Measurements from ENCODE around the gene CGB2. TPM values are rescaled to one million over a fixed set of nuclear protein-coding genes. Genes with fewer than 3 reads are reported as not detected.

CGB2 gene
- total and polyA plus RNA-seq, 9 of the 15 experiments (the other 6 are each of a cell fraction or from before 2014, with no cell fraction given): 0.22 TPM; not detected in 8

GRCh38 chr19:49058562-49058961, 26.9 kb downstream of the CGB2 start (continued):
- no peak for TF ChIP-seq TBL1XR1 (IDR thresholded peaks at IDR 0.05; ENCODE audit: low read length in 2 of 2)
- no peak for TF ChIP-seq ZNF830 (CRISPR knock-in tag; IDR thresholded peaks at IDR 0.05)
- no peak for TF ChIP-seq ZFP36 (IDR thresholded peaks at IDR 0.05; ENCODE audit: low read depth, low read length, partially characterized antibody)
- TF ChIP-seq EZH2 (IDR thresholded peaks at IDR 0.05; ENCODE audit: borderline replicate concordance, low read depth, low read length): no peak
- TF ChIP-seq RFX7 (CRISPR knock-in tag; IDR thresholded peaks at IDR 0.05): no peak

- Histone ChIP-seq H3K27me3 (ENCODE audit: control insufficient read depth in 2 of 2, insufficient read depth in 2 of 2, low read length in 2 of 2) (peaks cover 17 to 62% of the 10 kb centered on the region in 2 experiments; a peak in 3 of 5 replicates), H2AFZ (ENCODE audit: low read depth, low read length) (no peak overlapping the region), H3K36me3 (ENCODE audit: control insufficient read depth, insufficient read depth, low read length) (no peaks in the 10 kb centered on the region), H3K4me3 (no peak overlapping the region), H3K4me1 (replicated peaks in 1 of 2; ENCODE audit: control insufficient read depth in 2 of 2, insufficient read depth in 2 of 2, low read length in 2 of 2) (peaks cover 2 to 35% of the 10 kb centered on the region in 2 experiments; a peak in 3 of 5 replicates), H3K9me3 (replicated peaks; ENCODE audit: control insufficient read depth, insufficient read depth, low read depth, low read length) (no peaks in the 10 kb centered on the region), H3K4me2 (ENCODE audit: insufficient read depth, low read length) (no peak overlapping the region), H3K9me1 (ENCODE audit: control insufficient read depth, insufficient read depth, low read length) (no peaks in the 10 kb centered on the region), H3K9ac (ENCODE audit: insufficient read depth in 1 of 2, low read depth in 2 of 2, low read length in 2 of 2) (no peak overlapping the region), H4K20me1 (replicated peaks; ENCODE audit: control insufficient read depth, insufficient read depth, low read length) (peaks cover 4% of the 10 kb centered on the region; the same call in 1 of the 2 replicates), H3K27ac (ENCODE audit: extremely low read depth, low read depth, low read length) (no peak overlapping the region), H3K79me2 (ENCODE audit: control insufficient read depth, insufficient read depth, low read length) (no peaks in the 10 kb centered on the region)
- in situ Hi-C loops (cut with MboI): no loop called here
- no TSS peak for BruUV-seq (replicated peaks)
- WGBS (ENCODE audit: insufficient coverage, low coverage, missing lambda C conversion rate): 0% methylated on average over 1 of the region's 9 CpGs
- ChIA-PET CTCF (ENCODE audit: low intra/inter-chr PET ratio) (no interaction called here), POLR2A (interaction anchor here (0.8 kb wide), 1 partner anchor 11 kb away, joined by 3 read pairs; no protein-coding TSS in a partner anchor)
- DNase-seq (ENCODE audit: extremely low read depth in 1 of 4, low spot score in 3 of 4) (no peak), FAIRE-seq (no peak), ATAC-seq (no peak)
- TF ChIP-seq RBFOX2 (IDR thresholded peaks at IDR 0.05; ENCODE audit: low read depth, low read length) (no peak), SP1 (CRISPR knock-in tag; IDR thresholded peaks at IDR 0.05) (no peak), PHF21A (IDR thresholded peaks at IDR 0.05; ENCODE audit: borderline replicate concordance, low read depth) (no peak), ARNT (IDR thresholded peaks at IDR 0.05) (no peak), TFAM (CRISPR knock-in tag; conservative IDR thresholded peaks at IDR 0.05) (no peak), TBP (optimal IDR thresholded peaks at IDR 0.05; ENCODE audit: low read depth, low read length) (no peak), ARID3A (IDR thresholded peaks at IDR 0.05; ENCODE audit: borderline replicate concordance, low read depth, low read length) (no peak), ZNF121 (CRISPR knock-in tag; conservative IDR thresholded peaks at IDR 0.05) (no peak), EGR1 (conservative IDR thresholded peaks at IDR 0.05) (no peak), PHB2 (IDR thresholded peaks at IDR 0.05; ENCODE audit: low read depth) (no peak)
- intact Hi-C loops (cut with micrococcal nuclease): no loop called here
Measured at GRCh38 chr19:49059053-49059452, 27.4 kb downstream of the CGB2 start.

All from K562 (cell line).